ENCODE results near the gene ATG4D.
A peak's percentile ranks its signal among the peaks of the same experiment; 100 is the strongest.
"Not testable (repeated sequence)": the region's sequence is repeated elsewhere in the genome, so short reads cannot be mapped to it uniquely, and the experiment has no call there.

Gene ATG4D

GRCh38 chr19:10553087-10553667 is 9.5 kb downstream of the ATG4D start:
- DNase-seq = peak in 2 of 6 experiments; percentile 13 to 15

- DNase-seq = peak; percentile 22 to 70 (median 34)
Measured at GRCh38 chr19:10553943-10554381, 10.3 kb downstream of the ATG4D start.

GRCh38 chr19:10554760-10555609 is 11.3 kb downstream of the ATG4D start:
- no peak for DNase-seq

DNA sequence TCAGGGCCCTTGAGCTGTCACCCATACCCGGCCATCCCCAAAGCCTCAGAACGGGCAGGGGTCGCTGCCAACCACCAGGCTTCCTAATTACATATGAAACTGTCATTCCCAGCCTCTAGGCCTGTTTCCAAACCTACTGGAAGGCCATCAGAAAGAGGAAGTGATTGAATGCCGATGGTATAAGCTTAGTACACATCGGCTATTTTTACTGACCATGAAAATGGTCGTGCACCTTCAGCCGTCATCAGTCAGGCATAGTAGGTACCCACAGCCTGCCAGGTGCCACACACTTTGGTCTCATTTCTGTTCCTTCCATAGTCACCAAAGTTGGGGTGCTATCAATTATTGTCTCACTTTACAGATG is 11.9 kb downstream of the ATG4D start:
- DNase-seq = no peak

GRCh38 chr19:10557603-10558197 is 14.0 kb downstream of the ATG4D start:
- no peak for DNase-seq

DNA sequence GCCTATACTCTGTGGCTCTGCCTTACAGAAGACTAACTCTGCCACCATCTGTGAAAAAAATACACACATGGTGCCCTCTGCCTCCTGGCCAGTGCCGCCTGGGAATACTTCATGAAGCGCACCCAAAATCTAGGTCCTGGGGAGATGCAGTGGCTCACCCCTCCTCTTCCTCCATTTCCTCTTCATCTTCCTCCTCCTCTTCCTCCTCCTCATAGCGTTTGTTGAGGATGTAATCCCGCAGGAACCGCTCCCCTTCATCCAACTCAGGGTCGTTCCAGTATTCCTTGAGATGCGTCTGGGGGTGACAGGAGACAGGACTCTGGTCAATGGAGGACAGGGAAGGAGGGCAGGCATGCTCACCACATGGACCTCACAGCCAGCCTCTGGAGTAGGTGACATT is 16.4 kb downstream of the ATG4D start:
- DNase-seq = no peak

DNA sequence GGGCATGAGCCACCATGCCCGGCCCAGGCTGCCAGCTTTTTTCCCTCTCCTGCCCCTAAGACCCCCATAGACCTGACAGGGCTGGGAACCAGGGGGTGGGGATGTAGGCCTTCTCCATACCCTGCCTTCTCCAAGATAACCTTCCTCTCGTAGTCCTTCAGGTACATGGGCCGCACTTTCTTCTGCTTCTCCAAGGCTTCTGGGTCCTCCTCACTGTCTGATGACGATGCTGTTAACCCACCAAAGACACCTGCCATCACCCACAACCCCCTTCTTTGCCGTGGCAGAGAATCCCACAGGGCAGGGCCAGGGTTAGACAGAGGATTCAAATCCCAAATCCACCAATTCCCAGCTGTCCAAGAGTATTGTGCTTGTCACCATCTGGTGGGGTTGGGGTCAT is 18.9 kb downstream of the ATG4D start:
- no peak for DNase-seq

- peak in 4 of 6 experiments; percentile 30 to 56 (median 43) for DNase-seq
Measured at GRCh38 chr19:10565028-10565566, 21.4 kb downstream of the ATG4D start.

DNA sequence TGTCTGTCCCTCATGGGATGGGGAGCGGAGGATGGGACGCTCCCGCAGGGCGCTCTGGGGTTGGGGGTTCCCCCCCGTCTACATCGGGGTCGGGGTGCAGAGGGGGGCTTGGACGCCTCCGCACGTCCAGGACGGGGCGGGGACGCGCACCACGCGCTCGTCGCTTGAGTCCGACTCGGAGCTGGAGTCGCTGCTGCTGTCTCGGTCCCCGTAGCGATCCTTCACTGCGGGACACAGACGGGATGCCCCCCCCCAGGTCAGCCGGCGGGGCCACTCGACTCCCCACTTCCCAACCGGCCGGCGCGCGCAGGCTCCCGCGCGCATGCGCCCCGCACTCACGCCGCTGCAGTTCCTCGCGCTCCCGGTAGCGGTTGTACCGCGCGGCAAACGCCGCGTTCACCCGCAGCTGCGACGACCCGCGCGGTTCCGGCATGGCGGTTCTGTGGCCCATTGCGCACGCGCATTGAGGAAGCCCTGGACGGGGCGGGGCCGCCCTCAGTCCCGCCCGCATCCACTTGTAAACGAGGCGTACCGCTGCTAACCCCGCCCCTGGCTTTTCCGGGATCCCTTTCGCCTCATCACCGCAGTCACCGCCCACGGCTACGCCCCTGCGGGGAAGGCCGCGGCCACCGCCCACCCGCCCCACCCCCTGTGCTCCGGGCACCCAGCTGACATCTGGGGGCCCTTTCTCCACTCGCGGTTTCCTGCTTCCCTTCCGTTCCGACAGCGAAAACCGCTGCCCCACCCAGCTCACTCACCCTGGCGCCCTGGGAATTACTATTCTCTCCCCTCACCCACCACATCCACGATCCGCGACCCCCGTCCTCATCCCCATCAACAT is 22.1 kb downstream of the ATG4D start, which contains the start of gene KRI1:
Gene KRI1, minus strand, starts transcription at position 444 of the 841 bp plus-strand sequence. Its CDS starts 11 bp downstream, at position 433.
- DNase-seq = peak; percentile 96 to 99 (median 98)

DNA sequence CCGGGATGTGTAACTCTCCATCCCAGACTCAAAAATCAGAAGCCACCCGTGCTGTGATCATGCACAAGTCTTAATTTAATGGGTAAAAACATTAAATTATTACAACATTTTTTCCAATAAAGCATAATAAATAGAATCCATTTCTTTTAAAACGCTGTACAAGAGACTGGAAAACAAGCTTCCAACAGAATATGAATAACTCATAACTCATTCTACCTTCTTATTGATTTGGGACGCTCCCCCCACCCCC is 22.6 kb downstream of the ATG4D start:
- DNase-seq = no peak

DNA sequence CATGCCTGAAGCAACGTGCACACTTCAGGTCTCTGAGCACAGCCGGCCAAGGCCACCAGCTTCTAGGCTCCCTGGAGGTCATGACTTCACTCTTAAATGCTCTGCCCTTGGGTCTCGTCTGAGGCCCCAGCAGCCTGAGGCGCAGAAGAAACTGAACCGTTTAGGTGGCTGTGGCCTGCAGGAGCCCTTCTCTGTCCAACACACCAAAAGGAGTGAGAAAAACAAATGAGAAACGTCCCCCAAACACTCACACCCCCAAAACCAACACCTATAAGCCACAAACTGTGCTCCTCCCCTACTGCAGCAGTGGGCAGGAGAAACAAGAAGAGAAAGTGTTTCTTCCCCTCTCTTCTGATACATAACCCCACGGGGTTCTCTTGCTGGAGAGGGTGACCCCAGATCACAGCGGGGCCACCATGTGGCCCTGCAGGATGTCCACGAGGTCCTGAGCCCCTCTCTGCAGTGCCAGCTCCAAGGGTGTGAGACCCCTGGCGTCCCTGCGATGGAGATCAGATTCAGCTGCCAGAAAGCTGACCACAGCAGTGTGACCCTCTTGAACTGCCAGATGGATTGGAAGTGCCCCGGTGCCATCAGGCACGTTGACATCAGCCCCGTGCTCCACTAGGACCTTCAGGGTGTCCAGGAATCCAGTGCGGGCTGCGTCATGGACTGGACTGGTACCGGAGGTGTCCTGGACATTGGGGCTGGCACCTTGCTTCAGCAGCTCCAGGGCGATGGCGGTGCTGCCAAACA is 23.1 kb downstream of the ATG4D start:
- DNase-seq = peak; percentile 26 to 69 (median 50)

GRCh38 chr19:10567656-10568055 is 24.0 kb downstream of the ATG4D start:
- DNase-seq = no peak

DNA sequence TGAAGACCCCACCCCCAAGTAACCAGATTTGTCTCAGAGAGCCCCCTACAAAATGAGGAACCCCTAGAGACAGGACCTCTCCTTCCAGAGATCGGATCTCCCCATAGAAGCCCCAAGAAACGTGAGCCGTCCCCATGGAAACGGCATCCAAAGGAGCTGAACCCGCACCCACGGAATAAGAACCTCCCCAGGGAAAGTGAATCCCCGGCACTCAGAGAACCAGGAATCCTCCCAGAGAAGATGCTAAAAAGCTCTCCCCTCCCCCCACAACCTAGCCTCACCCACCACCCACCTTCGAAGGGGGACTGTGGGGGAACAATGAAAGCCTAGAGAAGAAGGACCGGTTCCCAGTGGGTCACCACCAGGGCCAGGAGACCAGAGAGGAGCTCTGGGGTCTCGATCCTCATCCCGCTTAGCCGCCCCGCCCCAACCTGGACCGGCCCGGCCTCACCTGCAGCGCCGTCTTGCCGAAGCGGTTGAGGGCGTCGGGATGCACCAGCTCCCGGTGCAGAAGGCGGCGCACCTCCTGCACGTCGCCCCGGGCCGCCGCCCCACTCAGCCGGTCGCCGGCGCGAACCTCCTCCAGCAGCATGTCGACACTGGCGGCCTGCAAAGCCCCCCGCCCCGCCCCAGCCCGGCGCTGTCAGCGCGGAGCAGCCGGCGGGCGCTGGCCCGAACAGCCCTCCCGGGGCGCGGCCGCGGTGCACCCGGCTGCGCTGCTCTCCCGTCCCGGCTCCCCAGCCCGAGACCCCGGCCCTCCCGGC is 24.5 kb downstream of the ATG4D start:
- DNase-seq = peak in 4 of 6 experiments; percentile 26 to 81 (median 54)

DNA sequence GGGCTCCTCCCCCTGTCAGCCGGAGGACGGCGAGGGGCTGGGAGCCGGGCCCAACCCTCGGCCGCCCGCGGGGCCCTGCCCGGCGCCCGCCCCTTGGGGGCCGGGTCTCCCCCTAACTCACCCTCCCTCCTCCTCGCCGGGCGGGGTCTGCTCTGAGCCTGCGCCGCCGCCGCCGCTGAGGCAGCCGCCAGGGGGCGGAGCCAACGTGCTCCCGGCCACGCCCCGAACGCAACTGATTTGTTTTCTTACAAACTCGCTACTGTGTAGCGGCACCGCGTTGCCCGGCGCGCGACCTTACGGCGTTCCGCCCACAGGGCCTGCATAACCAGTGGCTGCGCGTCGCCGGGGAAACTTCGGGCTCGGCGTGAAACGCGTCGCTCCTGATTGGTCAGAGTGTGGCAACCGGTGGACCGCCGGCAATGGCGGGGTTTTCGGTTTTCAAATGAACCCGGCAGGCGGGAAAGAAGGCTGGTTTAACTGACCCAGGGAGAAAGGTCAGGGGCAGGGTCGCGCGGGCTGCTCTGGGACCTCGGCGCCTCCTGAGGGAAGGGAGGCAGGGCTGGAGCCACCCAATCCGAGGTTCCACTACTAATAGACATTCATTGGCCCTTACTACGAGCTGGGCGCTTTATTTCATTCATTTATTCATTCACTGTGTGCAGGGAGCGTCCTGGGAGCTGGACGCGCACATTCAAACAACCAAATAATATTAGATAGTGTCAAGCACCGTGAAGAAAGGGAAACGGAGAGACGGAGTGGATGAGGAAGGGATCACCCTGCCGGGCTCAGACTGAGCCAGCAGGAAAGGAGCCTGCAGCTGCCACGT is 25.3 kb downstream of the ATG4D start, which contains the start of gene CDKN2D:
Gene CDKN2D, minus strand, starts transcription at position 154 of the 826 bp plus-strand sequence. CDS start 326 bp downstream, outside the sequence.
- DNase-seq = peak; percentile 98 to 100 (median 99)

- DNase-seq = not testable (repeated sequence)
Measured at GRCh38 chr19:10573793-10574192, 30.1 kb downstream of the ATG4D start.

DNA sequence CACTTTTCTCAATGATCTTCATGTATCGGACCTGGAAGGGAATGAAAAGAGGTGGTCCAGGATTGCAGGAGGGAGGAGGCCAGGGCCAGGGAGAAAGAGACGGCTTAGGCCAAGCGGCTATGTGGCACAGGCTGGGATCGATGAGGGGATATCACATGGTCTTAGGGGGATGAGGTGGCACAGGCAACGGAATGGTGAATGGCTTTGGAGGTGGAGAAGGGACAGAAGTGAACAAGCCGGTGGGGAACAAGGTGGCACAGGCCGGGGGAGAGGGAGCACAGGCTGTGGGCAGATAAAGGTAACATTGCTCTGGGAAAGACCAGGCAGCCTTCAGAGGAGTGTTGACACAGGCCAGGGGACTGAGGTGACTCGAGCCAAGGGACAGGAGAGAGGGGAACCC is 30.8 kb downstream of the ATG4D start:
- DNase-seq = no peak

GRCh38 chr19:10575011-10575716 is 31.5 kb downstream of the ATG4D start:
- no peak for DNase-seq

GRCh38 chr19:10577951-10578350 is 34.2 kb downstream of the ATG4D start:
- DNase-seq = no peak

DNA sequence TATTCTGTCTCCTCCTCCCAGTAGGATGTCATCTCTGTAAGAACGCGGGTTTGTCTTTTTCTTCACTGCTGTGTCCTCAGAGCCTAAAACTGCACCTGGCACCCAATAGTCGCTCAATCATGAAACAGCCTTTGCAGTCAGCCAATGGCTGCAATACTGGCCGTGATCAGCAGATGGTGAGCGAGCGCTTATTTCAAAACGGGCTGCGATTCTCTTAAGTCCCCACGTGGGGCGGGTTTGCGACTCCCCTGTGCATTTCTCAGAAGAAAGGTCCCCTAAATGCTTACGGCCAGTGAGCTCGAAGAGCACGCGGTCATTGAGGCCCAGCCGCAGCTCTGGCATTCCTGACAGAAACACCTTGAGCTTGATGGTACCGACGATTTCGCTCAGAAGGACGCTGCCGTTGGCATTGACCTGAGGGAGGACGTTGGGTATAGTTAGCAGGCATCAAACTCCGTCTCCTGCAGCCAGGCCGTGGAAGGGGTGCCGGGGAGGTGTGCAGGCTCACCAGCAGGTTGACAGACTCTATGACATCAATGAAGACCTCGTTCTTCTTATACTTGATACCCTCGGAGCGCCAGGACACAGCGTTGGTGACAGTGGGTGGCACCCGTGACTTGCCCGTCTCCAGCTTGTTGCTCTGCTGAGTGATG is 37.4 kb downstream of the ATG4D start:
- peak; percentile 71 to 88 (median 84) for DNase-seq
